Upper lobe of left lung (tissue), 4 donors: ENCODE measurements around the gene EDC4.

ENCODE experiments used
- POLR2A ChIP-seq, 4 donors: fragments of 450-650 bp; IDR thresholded peaks; one replicate each; pipeline ENCODE4 v1.5.1; 2016 to 2017; ENCODE audit warnings: antibody characterized with exemption in 4 of 4, mild to moderate bottlenecking in 2 of 4
- POLR2AphosphoS5 ChIP-seq, 2 donors: sonication (generic); formaldehyde crosslinking; IDR thresholded peaks; one replicate each; pipeline ENCODE4 v1.5.1; 2017; ENCODE audit warnings: antibody characterized with exemption in 2 of 2
- TF ChIP-seq, protein P1 (sequence below), 6 experiments: fragments of 450-650 bp in 4 of 6; fragments of 200-600 bp in 2 of 6; sonication (generic) in 2 of 6; IDR thresholded peaks; one replicate each; pipeline ENCODE4 v1.5.1; 2016 to 2019; ENCODE audit warnings: antibody characterized with exemption in 6 of 6

- TF ChIP-seq, protein P1, sequence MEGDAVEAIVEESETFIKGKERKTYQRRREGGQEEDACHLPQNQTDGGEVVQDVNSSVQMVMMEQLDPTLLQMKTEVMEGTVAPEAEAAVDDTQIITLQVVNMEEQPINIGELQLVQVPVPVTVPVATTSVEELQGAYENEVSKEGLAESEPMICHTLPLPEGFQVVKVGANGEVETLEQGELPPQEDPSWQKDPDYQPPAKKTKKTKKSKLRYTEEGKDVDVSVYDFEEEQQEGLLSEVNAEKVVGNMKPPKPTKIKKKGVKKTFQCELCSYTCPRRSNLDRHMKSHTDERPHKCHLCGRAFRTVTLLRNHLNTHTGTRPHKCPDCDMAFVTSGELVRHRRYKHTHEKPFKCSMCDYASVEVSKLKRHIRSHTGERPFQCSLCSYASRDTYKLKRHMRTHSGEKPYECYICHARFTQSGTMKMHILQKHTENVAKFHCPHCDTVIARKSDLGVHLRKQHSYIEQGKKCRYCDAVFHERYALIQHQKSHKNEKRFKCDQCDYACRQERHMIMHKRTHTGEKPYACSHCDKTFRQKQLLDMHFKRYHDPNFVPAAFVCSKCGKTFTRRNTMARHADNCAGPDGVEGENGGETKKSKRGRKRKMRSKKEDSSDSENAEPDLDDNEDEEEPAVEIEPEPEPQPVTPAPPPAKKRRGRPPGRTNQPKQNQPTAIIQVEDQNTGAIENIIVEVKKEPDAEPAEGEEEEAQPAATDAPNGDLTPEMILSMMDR (IDR thresholded peaks at IDR 0.05) = no peak
- no peak for TF ChIP-seq POLR2A (IDR thresholded peaks at IDR 0.05)
- no peak for TF ChIP-seq POLR2AphosphoS5 (IDR thresholded peaks at IDR 0.05)
Measured at GRCh38 chr16:67848118-67848517, 24.7 kb upstream of the EDC4 start.
